ENCODE measurements around the gene ALS2.

GRCh38 chr2:201656740-201657139, 124.0 kb downstream of the ALS2 start:
- TF ChIP-seq POLR2A (IDR thresholded peaks at IDR 0.05) (no peak), POLR2AphosphoS5 (IDR thresholded peaks at IDR 0.05) (no peak), EP300 (IDR thresholded peaks at IDR 0.05) (no peak)
- TF ChIP-seq, protein P1, sequence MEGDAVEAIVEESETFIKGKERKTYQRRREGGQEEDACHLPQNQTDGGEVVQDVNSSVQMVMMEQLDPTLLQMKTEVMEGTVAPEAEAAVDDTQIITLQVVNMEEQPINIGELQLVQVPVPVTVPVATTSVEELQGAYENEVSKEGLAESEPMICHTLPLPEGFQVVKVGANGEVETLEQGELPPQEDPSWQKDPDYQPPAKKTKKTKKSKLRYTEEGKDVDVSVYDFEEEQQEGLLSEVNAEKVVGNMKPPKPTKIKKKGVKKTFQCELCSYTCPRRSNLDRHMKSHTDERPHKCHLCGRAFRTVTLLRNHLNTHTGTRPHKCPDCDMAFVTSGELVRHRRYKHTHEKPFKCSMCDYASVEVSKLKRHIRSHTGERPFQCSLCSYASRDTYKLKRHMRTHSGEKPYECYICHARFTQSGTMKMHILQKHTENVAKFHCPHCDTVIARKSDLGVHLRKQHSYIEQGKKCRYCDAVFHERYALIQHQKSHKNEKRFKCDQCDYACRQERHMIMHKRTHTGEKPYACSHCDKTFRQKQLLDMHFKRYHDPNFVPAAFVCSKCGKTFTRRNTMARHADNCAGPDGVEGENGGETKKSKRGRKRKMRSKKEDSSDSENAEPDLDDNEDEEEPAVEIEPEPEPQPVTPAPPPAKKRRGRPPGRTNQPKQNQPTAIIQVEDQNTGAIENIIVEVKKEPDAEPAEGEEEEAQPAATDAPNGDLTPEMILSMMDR (IDR thresholded peaks at IDR 0.05): no peak

Data from suprapubic skin (tissue), 4 donors.